Smooth muscle cell of the brain vasculature (primary cell): ENCODE data around the gene C8A.

Experiments
- DNase-seq: peaks from one replicate; pipeline ENCODE4 v3.0.0-alpha.2; 2012; ENCODE audit warnings: low read depth, low spot score

C8A gene

DNA sequence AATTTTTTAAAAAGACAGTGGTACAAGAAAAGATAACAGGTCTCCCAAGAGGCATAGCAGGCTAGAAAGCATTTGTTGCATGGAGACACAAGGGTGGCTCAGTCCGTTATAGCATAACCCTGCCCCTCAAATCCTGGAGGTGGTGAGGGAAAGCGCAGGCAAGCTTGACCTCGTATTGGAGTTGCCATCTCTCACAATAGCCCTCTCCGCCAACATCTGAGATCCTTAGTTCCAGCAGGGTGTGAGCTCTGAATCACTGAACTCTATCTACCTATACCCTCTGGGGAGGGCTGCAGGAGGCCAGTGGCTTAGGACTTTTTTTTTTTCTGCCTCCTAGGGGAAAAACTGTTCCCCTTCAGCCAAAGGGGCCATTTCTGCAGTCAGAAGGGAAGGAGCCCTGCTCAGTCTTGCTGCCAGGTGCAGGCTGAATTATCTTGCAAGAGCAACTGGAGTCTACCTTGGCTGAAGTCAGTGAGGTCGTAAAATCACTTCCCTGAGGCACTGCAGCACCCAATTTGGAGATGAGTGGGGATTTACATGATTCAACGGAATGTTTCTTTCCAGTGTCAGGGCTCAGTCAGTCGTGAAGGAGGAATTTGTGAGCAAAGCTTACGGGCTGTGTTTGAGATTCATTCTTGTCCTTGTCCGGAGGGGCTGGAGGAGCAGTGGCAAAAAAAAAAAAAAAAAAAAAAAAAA is 17.2 kb upstream of the C8A start:
- no peak for DNase-seq

DNA sequence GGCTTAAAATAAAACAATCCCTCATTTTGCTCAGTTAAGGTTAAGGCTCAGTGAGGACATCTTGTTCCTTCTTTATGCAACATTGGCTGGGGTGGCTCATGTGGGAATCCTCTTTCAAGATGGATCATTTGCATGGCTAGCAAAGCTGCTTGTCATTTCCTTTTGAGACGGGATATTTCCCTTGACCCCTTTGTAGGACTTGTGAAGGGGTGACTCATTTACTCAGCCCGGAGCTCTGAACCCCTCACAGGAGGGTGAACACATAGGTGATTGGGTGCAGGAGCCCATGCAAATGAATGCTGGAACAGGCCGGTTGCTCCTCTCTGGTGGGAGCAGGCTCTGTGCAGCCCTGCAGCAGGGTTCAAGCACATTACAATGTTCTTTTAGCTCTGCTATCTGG is 15.8 kb upstream of the C8A start:
- no peak for DNase-seq

DNA sequence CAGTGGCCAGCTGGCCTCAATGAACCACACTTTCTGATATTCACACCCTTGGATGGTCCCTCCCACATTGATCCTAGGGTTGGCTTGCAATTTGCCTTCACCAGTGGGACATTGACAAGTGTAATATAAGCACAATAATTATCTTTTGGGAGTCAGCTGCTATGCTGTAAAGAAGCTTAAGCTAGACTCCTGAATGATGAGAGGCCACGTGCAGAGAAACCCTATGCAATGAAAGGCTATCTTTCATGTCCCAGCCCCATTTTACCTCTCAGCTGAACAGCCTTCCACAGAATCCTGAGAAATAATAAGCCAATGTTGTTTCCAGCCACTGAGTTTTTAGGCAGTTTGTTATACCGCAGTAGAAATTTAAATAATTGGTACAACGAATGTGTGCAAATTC is 11.1 kb upstream of the C8A start:
- DNase-seq: no peak

DNA sequence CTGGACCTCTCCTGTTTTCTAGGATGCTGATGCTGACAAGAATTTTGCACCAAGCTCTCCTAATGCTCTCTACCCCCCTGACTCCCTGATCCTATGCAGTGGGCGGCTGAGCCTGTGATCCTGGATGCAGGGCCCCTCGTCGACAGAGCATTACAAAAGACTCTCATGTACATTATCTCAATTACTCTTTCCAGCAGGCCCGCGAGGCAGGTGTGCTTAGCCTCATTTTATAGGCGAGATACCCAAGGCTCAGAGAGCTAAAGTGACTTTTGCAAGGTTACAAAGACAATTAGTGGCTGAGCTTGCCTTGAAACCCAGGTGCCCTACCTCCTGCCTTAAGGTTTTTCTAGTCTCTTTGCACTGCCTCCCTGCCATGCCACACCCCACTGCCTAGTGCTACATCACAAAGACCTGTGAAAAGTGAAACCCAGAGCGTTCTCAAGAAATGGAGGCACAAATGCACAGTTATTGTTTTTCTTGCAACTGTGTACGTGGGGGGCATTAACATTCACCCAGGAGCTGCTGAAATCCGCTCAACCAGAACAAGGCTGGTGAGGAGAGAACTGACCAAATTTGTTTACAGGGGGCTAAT is 10.0 kb upstream of the C8A start:
- DNase-seq: no peak

DNA sequence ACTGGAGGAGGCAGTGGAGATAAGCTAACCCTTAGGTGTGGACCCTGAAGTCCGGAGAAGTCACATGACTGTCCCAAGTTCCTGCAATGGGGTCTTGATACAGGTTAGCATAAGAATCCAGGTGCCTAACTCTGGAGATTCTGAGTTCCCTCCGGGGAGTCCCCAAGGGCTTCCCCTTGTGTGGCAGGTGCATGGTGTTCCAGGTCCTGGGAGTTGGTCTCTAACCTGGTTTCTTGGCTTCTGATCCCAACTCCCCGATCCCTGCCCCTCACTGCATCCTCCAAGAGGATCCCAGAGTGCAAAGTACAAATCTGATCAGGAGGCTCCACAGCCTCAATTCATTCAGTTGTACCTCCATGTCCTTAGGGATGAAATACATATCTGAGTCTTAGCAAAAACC is 9.3 kb upstream of the C8A start:
- DNase-seq: no peak

DNA sequence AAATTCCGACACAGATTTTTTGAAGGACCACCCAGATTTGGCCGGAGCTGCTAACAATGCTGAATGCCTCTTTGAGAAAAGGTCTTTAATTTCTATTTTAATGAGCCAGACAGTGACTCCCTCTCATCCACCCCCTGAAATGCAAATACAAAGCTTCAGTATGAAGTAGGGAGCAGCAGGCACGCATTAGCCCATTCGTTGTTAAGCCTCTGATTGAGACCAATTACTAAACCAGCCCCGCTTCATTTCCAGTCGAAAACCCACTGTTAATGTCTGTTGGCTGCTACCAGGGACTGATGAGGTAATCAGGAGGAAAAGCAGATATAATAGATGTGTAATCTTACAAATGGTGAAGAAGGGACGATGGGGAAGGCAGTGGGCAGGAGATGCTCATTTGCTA is 4.8 kb upstream of the C8A start:
- no peak for DNase-seq

DNA sequence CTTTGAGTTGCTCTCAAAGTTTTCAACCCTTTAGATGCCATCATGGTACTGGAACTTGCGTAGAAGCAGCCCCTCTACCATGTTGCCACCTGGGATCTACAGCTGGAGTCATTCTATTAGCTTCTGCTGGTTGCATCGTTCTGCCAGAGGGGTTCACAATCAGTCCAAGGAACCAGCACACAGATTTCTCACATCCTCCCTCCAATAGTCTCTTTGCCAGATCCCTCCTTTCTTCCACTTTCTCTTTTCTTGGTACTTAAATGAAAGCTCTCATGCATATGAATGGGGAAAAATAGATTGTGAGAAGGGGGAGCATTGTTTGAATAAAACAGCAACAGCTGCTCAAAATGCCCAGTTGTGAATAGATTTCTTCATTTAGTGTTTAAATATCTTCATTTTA is 4.2 kb upstream of the C8A start:
- no peak for DNase-seq

DNA sequence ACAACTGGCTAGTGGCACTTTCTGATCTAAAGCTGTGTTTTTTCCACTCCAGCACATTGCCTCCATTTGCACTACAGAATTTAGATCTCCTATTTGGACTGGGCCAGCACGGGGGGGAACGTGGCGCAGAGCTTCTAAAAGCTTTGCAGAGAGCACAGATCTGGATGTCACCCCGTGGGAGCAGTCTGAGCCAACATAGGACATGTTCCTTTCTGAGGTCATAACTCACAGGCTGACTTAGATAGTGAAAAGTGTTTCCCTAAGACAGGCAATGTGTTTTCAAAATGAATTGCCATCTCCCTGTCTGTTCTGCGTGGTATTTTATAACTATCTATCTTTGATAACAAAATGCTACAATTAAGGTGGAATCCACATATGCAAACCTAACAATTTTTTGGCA is 3.7 kb upstream of the C8A start:
- no peak for DNase-seq

DNA sequence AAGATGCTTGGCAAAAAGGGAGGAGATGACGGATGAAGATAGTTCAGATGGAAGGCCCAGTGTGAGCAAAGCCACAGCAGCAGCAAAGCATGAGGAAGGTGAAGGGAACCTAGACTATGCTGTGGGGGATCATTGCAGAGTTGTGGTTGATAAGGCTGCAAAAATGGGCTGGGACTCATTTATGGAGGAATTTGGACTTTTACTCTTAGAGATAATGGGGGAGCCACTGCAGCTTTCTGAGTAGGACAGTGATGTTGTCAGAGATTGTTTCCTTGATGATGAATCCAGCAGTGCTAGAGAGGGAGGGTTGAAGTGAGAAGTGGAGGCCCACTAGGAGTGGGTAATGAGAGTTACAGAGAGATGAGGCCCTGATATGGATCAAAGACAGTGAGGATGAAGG is 2.1 kb upstream of the C8A start:
- no peak for DNase-seq

DNA sequence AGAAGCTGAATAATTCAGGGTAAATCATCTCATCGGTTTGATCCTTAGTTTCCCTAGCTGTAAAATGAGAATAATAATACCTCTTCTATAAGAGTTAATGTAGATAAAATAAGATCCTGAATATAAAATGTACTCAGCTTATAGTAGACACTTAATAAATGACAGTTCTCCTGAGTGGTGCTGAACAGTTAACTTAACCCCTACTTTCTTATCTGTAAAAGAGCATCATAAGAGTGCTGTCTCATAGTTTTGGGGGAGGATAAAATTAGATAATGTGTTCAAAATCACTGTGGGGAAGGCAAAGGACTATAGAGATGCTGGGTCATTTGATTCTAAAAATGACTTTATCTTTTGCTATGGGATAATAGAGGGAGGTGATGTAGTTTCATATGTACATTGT is 593 bp downstream of the C8A start:
- DNase-seq: no peak

DNA sequence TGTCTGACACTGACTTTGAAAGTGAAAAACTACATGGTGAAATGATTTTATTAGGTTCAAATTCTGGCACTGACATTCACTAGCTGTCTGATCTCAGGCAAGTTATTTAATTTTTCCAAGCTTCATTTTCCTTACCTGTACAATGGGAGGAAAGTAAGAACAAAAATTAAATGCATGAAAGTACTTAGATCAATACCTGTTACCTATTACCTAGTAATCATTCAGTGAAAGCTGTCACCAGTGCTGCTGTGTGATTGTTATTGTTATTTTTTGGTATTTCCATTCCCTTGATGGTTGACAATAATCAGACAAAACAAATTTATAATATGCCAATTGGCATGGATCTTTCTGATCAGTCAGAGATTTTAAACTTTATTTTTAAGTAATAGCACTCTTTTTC is 1.6 kb downstream of the C8A start:
- DNase-seq: no peak

DNA sequence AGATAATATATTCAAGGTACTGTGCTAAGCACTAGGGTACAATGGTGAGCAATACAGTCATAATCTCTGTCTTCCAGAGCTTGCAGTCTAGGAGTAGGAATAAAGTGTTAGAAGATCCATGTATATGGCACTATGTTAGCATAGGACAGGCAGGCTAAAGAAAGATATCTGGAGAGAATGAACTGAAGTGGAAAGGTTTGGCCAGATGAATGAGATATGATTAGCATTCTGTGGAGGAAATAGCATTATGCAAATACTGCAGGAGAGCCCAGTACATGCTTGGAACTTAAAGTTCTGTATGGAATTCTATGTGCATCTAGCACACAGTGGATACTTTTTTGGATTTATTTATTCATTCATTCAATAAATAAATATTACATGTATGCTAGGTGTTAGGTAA is 4.7 kb downstream of the C8A start:
- DNase-seq: no peak

DNA sequence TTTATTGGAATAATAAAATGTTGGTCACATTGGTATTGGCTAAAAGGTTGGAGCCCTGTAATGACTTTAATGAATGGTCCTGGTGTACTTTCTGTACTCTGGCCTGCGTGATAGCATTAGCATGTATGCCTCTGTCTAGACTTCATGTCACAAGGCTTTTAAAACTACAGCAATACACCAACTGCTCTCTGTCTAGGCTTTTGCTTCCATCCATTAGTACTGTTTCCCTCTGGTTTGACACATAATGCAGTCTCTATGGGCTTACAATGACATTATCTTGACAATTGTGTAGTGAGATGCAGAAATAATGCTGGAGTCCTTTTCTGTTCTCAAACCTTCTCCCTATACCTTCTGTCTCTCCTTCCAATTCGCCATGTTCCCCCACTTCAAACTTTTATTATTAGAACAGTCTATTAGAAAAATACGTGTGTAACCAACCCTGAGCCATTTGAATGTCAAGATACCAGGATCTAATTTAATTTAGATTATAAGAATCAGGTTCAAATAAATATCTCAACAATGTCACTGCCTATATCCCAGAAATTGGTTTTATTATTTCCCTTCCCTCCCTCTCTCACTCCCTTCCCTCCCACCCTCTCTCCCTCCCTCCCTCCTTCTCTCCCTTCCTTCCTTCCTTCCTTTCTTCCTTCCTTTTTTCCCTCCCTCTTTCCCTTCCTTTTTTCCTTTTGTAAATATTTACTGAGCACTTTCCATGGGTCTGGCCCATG is 8.8 kb downstream of the C8A start:
- no peak for DNase-seq

DNA sequence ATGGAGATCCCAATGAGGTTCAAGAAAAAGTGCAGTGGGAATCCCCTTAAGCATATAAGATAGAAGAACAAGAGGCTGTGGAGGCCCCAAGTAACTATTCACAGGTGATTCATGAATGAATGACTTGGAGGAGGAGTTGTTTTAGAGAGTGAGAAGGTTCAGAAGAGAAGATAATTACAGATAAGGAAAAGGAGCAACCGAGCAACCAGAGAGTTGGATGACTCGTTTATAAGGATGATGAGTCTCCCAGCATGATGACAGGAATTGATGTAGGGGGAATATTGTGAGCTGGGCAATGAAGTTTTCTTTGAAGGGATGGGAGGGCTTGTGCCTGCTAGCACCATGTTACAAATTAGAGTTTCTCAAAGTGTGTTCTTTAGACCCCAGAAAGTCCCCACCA is 9.8 kb downstream of the C8A start:
- DNase-seq: no peak

DNA sequence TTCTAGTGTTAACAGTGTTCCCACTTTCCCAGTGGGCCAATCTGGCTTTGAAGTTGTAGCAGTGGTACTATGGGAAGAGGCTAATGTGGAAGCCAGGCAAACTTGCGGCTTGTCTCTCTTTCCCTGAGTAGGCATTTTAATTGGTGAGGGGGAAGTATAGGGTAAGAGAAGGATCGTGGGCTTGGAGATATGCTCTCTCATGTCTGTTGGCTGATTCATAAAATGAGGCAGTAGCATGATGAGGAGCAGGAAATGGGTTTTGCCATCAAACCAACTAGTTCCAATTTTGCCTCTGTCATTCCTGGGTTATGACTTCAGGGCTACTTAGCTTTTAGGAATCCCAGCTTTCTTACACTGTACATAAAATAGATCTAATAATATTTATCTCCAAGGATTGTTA is 12.1 kb downstream of the C8A start:
- no peak for DNase-seq

DNA sequence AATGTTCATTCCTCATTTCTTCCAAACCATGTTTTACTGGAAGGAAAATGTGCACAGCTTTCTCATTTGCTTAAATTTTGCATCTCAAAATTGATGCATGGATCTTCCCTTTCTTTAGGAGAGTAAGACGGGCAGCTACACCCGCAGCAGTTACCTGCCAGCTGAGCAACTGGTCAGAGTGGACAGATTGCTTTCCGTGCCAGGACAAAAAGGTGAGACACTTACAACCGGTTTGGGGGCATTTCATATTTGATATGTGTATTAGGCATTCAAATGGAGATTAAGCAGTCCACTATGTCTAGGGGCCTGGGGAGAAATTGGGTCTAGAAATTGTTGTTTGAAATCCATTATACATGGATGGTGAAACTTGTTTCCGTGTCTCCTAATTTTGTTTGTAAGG is 12.9 kb downstream of the C8A start:
- no peak for DNase-seq

DNA sequence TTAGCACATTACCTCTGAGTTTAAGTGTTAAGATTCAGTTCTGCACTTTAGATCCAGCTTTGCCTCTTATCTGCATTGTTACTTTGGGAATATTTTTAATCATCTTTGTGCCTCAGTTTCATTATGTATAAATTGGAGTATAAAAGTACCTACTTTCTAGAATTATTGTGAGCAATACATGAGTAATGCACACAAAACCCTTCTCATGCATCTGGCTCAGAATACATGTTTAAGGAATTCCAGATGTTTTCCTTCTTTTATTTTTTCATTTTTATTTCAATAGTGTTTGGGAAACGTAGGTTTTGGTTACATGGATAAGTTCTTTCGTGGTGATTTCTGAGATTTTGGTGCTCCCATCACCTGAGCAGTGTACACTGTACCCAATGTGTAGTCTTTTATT is 14.2 kb downstream of the C8A start:
- DNase-seq: no peak

DNA sequence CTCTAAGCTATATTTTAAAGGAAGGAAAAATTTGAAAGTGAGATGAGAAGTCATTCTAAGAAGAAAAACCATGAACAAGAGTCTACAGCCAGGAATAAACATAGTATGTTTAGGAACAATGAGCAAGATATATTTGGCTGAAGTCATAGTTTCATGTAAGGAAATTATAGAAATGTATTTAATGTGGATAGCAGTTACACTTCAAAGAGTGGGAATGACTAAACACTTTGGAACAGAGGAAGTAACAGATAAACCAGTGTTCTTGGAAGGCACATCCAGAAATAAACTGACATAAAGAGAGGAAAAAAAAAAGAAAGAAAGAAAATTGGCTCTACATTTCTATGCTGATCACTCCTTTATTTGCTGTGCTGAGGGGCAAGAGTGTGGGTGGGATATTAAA is 18.0 kb downstream of the C8A start:
- no peak for DNase-seq

DNA sequence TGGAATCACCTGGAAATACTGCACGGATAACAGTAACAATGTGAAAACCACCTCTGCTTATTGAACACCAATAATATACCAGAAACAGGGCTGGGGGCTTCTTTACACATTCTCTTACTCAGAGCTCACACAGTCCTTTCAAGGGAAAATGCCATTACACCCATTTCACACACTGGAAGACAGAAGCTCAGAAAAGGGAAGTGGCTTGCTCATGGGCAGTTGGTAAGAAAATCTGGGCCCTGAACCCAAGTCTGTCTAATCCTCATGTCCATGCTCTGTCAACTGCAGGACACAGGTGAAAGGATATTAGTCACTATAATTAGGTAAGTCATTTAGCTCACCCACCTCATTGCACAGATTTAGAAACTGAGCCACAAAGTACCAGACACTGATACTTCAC is 18.6 kb downstream of the C8A start:
- no peak for DNase-seq

DNA sequence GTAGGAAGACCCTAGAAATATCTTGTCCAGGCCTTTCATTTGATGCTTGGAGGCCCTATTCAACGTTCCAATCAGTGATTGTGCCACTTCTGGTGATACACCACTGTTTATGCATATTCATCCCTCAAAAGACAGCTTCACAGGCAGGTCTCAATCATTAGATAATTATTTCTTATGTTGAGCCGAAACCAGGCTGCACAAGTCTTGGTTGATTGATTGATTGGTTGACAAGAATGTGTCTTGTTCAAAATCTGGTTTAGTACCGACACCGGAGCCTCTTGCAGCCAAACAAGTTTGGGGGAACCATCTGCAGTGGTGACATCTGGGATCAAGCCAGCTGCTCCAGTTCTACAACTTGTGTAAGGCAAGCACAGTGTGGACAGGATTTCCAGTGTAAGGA is 20.1 kb downstream of the C8A start:
- no peak for DNase-seq

DNA sequence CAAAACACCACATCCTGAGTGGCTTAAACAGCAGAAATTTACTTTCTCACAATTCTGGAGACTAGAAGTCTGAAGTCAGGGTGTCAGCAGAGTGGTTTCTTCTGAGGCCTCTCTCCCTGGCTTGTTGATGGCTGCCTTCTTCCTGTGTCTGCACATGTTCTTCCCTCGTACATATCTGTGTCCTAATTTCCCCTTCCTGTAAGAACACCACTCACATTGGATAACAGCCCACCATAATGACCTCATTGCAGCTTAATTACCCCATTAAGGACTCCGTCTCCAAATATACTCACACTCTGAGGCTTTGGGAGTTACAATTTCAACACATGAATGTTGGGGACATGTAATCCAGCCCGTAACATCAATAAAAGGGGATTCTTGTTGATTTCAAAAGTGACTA is 23.4 kb downstream of the C8A start:
- no peak for DNase-seq

DNA sequence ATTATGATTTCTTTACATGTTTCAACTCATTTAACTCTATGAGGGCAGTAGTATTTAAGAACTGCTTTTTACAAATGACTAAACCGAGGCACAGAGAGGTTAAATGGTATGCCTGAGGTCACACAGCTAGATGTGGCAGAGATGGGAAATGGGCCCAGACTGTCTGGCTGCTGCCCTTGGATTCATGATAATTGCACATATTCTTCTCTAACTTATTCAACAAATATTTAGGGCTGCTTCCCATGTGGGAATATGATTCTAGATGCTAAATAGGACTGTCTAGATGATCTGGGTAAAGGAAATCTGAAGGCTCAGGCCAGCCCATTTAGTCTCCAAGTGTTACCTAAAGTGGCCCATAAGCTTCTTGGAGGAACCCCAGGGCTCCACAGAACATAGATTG is 26.2 kb downstream of the C8A start:
- DNase-seq: no peak

DNA sequence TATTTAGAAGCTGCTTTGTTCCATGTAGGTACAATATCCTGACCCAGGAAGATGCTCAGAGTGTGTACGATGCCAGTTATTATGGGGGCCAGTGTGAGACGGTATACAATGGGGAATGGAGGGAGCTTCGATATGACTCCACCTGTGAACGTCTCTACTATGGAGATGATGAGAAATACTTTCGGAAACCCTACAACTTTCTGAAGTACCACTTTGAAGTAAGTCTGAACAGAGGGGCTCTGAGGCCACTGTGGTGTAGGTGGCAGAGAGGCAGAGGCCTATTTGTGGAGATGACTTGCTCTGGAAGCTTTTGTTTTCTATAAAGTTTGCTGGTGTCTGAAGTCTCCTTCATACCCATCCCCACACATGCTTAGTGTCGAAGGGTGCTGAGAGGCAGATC is 26.8 kb downstream of the C8A start:
- DNase-seq: no peak
